ENCODE measurements around the gene SYNGAP1. TPM values are rescaled to one million over a fixed set of nuclear protein-coding genes. Genes with fewer than 3 reads are reported as not detected.

Gene SYNGAP1
- total and polyA plus RNA-seq, 9 of the 15 experiments (the other 6 are each of a cell fraction or from before 2014, with no cell fraction given), result 0.01 to 22.8 (median 3.2) TPM

DNA sequence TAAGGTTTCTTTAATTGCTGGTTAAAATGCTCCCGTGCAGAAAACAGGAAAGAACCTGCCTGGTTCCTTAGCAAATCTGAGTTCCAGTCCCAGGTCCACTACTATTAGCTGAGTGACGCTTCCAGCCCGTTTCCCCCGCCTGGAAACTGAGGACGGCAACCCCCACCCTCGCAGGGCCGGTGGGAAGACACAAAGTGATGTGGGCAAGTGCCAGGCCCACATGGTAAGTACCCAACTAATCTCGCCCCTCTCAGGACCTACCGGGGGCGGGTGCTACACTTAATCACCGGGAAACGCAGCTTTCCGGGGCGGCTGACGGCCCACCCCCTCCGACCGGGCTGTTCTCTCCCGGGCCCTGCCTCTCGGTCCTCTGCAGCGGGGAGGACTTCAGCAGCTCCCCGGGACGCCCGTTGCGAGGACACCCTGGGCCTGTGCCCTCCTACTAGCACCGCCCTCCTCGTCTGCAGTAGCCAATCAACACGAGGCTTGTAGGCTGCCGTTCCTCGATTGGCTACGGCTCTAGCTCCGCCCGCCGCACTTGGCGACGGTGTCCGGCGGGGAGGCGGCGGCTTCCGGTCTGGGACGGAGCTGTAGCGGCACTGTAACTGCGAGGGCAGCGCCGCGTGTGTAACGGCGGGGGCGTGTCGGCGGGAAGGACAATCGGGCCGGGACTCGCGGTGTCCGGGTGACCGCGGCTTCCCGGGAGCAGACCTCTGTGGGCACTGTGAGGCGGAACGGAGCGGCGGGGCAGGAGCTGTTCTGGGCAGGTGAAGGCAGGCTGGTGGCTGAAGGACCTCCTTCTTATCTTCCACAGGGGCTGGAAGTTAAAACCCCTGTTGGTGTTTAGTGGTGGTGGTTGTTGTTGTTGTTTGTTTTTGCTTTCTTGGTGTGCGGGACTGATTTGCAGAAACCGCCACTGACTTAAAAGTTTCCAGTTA, 34.4 kb downstream of the SYNGAP1 start, which contains the start of gene ZBTB9 (continued):
- no peak for TF ChIP-seq STAG1 (CRISPR knock-in tag; IDR thresholded peaks at IDR 0.05; ENCODE audit: borderline replicate concordance)
- no peak for TF ChIP-seq DACH1 (IDR thresholded peaks at IDR 0.05; ENCODE audit: partially characterized antibody)
- no peak for TF ChIP-seq ZNF124 (CRISPR knock-in tag; IDR thresholded peaks at IDR 0.05)
- TF ChIP-seq RBFOX2 (IDR thresholded peaks at IDR 0.05; ENCODE audit: low read depth, low read length), result peak; percentile 93
- peak; percentile 41; the same call in 1 of the 2 replicates for TF ChIP-seq BCOR (IDR thresholded peaks at IDR 0.05)
- peak; percentile 67; the same call in 1 of the 2 replicates for TF ChIP-seq PML (IDR thresholded peaks at IDR 0.05; ENCODE audit: low read length)
- TF ChIP-seq, protein P1, sequence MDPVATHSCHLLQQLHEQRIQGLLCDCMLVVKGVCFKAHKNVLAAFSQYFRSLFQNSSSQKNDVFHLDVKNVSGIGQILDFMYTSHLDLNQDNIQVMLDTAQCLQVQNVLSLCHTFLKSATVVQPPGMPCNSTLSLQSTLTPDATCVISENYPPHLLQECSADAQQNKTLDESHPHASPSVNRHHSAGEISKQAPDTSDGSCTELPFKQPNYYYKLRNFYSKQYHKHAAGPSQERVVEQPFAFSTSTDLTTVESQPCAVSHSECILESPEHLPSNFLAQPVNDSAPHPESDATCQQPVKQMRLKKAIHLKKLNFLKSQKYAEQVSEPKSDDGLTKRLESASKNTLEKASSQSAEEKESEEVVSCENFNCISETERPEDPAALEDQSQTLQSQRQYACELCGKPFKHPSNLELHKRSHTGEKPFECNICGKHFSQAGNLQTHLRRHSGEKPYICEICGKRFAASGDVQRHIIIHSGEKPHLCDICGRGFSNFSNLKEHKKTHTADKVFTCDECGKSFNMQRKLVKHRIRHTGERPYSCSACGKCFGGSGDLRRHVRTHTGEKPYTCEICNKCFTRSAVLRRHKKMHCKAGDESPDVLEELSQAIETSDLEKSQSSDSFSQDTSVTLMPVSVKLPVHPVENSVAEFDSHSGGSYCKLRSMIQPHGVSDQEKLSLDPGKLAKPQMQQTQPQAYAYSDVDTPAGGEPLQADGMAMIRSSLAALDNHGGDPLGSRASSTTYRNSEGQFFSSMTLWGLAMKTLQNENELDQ (CRISPR knock-in tag; IDR thresholded peaks at IDR 0.05; ENCODE audit: borderline replicate concordance), result no peak
- TF ChIP-seq HOMEZ (CRISPR knock-in tag; IDR thresholded peaks at IDR 0.05), result 0 out of 2 replicates have a peak, but pooled peaks have one; percentile 29
- peak; percentile 62 for TF ChIP-seq NR4A1 (CRISPR knock-in tag; IDR thresholded peaks at IDR 0.05)
- TF ChIP-seq NR4A1 (tag; IDR thresholded peaks at IDR 0.05), result no peak
- TF ChIP-seq, protein P2, sequence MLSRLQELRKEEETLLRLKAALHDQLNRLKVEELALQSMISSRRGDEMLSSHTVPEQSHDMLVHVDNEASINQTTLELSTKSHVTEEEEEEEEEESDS (CRISPR knock-in tag; IDR thresholded peaks at IDR 0.05), result no peak
- TF ChIP-seq ZNF518B (CRISPR knock-in tag; IDR thresholded peaks at IDR 0.05), result no peak
- peak; percentile 67 for TF ChIP-seq NFYB (IDR thresholded peaks at IDR 0.05; ENCODE audit: extremely low read depth, insufficient read length)
- peak; percentile 94 for TF ChIP-seq ZNF263 (CRISPR knock-in tag; IDR thresholded peaks at IDR 0.05; ENCODE audit: borderline replicate concordance)
- peak; percentile 38; the same call in 1 of the 2 replicates for TF ChIP-seq ARID1B (IDR thresholded peaks at IDR 0.05)
- no peak for TF ChIP-seq ZNF551 (CRISPR knock-in tag; IDR thresholded peaks at IDR 0.05)
- TF ChIP-seq MTA3 (IDR thresholded peaks at IDR 0.05; ENCODE audit: borderline replicate concordance), result peak; percentile 83; the same call in 1 of the 2 replicates
- TF ChIP-seq HEY1 (CRISPR knock-in tag; IDR thresholded peaks at IDR 0.05; ENCODE audit: borderline replicate concordance), result no peak
- no peak for TF ChIP-seq TCF7 (IDR thresholded peaks at IDR 0.05; ENCODE audit: borderline replicate concordance)
- TF ChIP-seq MEF2A (IDR thresholded peaks at IDR 0.05; ENCODE audit: control insufficient read depth, low read depth, low read length), result no peak
- peak; percentile 80 for TF ChIP-seq CHD1 (IDR thresholded peaks at IDR 0.05; ENCODE audit: low read length)
